NCI-H748 (cell line): ENCODE results near the gene PTPN3.

Source experiments
- DNase-seq: peaks from one replicate; lab custom pipeline; 2025; ENCODE audit not compliant: unreplicated experiment; lab: John Stamatoyannopoulos, UW

The PTPN3 gene

DNA sequence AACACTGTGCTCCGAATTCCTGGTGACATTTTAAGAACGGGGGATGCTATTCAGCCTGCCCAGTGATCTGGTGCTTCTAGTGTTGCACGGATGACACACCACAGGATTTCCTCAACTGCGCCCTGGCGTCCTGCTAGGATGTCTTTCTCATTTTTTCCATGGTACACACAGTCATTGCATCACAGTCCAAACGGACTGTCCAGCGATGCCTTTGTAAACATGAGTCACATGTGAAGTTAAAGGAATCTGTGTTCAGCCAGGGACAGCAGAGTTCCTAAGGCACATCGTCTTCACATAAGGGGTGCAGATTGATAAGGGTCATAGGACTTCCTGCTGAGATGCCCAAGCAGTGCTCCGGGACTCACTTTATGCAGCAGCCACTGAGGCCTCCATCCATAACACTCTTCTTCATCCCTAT is 9.3 kb upstream of the PTPN3 start:
- DNase-seq = no peak

DNA sequence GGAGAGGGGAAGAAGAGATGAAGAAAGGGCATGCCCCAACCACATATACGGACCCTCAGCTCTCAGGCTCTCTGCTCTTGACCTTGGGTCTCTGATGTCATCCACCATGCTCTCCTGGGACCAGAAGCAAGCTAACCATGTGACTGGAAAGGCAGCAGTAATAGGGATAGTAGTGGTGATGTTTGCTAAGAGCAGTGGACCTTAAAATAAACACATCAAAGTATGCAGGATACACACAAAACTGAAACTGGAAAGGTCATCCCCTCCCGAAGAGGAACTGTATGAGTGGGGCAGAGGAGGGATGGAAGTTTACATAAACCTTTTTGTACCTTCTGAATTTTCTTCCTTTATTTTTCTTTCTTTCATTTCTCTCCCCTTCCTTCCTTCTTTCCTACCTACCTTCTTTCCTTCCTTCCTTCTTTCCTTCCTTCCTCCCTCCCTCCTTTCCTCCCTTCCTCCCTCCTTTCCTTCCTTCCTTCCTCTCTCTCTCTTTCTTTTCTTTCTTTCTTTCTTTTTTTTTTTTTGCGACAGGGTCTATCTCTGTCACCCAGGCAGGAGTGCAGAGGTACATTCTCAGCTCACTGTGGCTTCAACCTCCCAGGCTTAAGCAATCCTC is 8.1 kb upstream of the PTPN3 start:
- peak; percentile 22 for DNase-seq

GRCh38 chr9:109504689-109505088 is 6.6 kb upstream of the PTPN3 start:
- peak; percentile 15 for DNase-seq

DNA sequence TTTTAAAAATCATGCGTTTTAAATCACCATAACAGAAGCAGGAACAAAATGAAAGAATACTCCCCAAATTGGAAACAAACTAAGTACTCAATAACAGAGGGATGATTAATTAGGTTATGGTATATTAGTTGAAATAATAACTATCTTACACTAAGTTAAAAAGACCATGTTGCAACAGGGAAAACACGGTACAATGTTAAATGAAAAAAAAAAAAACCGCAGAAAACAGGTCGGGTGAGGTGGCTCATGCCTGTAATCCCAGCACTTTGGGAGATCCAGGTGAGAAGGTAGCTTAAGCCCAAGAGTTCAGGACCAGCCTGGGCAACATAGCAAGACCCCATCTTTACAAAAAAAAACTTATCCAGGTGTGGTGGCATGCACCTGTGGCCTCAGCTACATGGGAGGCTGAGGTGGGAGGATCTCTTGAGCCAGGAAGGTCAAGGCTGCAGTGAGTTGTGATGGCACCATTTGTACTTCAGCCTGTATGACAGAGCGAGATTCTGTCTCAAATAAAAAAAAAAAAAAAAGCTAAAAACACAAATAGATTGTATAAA is 2.4 kb upstream of the PTPN3 start:
- DNase-seq = no peak

GRCh38 chr9:109499631-109500410 is 1.7 kb upstream of the PTPN3 start:
- no peak for DNase-seq

GRCh38 chr9:109499093-109499630 is 1.1 kb upstream of the PTPN3 start:
- no peak for DNase-seq

DNA sequence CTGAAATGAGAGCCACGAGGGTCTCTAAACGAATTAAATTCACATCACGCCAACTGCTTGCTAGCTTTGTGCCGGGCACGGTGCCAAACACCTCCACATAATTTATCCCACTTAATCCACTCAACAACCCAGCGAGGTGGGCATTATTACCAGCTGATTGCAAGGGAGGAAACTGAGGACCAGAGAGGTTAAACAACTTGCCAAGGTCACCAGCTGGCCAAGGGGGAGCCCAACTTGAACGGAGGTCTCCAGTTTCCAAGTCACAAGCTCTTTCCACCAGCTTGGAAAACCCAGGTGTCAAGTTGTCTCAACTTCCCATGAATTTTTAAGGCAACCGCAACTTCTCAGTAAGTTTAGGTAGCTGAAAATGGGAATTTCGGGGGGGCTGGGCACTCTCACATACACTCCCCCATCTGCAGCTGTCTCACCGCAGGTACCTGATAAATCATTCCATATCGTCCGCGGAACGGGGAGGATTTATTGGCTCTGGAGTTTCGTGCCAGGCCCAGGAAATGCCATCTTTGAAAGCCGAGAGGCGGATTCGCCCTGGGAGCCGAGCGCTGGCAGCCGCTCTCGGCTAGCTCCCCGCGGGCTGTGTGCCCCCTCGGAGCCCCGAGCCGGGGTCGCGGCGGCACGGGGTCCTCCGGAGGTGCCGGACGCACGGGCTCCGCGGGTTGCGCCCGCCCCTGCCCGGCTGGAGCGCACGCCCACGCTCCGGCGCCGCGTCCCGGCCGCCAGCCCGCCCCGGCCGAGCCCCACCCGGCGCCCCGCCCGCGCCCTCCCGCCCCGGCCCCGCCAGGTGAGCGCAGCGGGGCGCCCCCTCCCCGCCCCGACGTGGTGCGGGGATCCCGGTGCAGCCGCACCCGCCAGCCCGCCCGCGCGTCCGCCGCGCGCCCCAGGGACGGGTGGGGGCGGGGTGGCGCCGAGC is 617 bp downstream of the PTPN3 start:
- DNase-seq = peak; percentile 67

DNA sequence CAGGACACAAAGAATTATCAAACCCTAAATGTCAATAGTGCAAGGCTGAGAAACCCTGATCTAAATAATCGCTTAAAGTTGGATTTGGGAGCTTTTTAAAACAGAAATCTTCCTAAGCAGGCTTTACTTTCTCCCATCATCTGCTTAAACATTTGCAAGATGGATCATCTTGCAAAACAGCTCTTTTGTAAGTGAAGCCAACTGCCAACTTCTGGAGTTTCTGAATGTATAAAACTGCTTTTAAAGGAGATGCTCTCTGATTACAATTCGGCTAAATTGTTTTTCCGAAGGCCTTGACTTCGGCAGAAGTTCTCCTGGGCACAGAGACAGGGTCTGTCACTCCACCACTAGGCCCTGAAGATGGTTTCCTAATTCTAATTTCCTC is 1.3 kb downstream of the PTPN3 start:
- no peak for DNase-seq

DNA sequence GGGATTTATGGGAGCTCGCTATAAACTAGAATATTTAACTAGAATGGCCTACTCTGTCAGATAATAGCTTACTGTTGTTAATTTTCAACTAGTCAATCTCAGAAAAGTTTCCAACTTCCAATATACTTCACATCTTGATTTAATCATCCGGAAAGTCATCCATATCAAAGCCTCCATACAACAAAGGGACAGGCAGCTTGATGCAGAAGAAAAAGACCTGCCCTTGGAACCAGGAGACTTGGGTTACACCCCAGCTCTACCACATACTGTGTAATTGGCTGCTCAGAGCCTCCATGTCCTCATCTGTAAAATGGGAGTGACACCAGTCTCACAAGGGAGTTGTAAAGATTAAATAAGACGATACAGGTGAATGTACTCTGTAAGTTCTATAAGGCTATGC is 1.9 kb downstream of the PTPN3 start:
- DNase-seq = no peak

- no peak for DNase-seq
Measured at GRCh38 chr9:109493648-109494047, 4.5 kb downstream of the PTPN3 start.

DNA sequence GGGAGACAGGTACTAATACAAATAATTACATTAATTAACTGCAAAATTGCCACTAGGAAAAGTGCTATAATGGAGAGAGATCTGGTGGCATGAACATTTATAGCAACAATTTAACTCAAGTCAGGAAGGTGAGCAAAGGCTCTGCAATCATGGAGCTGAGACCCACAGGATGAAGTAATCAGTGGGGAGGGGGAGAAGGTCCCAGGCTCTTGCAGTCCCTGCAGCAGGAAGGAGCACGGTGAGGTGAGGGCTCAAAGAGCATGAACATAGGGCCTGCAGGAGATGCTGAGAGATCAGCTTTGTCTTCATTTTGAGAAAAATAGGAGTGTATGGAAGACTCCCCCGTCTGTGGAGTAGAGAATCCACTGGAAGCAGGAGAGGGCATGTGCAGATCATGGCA is 6.5 kb downstream of the PTPN3 start:
- no peak for DNase-seq

- DNase-seq = no peak
Measured at GRCh38 chr9:109488791-109489492, 9.2 kb downstream of the PTPN3 start.

DNA sequence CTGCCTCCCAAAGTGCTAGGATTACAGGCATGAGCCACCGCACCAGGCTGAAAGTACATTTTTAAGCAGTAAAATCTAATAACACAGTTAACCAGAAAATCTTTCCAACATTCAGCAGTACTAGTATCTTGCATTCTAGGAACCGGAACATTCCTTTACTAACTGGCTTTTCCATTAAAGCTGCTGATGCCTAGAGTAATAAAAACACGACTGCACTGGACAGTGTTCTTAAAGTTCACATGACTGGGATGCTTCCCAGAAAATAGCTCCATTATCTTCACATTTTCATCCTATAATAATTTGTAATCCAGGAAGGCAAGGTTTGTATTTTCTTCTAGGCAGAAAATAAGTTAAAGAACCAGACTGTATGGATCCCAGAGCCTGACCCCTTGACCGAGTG is 9.8 kb downstream of the PTPN3 start:
- DNase-seq = no peak

- DNase-seq = no peak
Measured at GRCh38 chr9:109487247-109487646, 10.9 kb downstream of the PTPN3 start.

DNA sequence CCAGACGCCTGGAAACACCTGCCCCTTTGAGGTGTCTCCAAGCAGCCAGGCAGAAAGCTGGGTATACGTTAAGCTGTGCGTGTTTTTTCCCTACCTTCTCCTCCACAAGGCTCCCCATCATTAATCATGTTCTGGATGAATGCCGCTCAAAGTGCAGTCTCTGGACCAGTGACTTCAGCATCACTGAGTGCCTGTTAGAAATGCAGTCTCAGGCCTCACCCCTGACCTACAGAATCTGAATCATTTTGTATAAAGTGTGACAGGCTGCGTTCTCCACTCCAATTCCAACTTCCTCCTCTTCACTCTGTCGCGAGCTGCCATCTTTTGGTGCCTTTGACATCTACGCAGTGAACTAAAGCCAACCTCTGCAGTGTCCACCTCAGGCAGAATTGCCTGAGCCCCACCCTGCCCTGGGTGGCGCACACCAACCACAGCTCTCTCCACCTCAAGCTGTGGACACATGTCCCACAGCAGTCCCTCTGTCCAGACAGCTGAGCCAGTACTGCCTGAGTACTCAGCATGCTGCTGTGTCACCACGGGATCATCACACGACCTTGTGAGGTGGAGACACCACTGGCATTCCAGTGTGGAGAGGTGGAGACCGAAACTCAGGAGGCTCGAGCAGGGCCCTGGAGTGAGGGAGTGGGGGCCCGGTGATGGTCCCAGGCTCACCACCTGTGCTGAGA is 14.2 kb downstream of the PTPN3 start:
- no peak for DNase-seq

DNA sequence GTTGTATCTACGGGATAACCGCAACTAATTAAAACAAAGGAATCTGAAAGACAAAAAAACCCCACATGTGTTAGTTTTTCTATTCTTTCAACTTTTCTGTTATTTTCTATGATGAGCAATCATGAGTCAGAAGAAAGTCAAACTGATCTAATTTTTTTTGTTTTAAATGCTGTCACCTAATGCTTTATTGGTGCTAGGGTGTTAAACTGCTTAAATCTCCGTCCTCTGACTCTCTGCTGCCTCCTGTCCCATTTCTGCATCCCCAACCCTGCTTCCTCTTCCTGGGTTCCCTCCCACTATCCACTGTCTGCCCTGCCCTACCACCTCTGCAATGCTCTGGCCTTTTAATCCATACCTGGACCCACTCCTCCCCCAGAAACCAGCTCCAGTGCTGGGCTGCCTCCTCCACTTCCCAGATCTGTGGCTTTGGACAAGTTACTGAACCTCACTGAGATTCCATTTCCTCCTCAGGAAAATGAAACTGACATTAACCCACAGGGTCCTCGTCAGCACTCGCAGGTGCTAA is 15.7 kb downstream of the PTPN3 start:
- DNase-seq = no peak

- no peak for DNase-seq
Measured at GRCh38 chr9:109481856-109482255, 16.3 kb downstream of the PTPN3 start.

DNA sequence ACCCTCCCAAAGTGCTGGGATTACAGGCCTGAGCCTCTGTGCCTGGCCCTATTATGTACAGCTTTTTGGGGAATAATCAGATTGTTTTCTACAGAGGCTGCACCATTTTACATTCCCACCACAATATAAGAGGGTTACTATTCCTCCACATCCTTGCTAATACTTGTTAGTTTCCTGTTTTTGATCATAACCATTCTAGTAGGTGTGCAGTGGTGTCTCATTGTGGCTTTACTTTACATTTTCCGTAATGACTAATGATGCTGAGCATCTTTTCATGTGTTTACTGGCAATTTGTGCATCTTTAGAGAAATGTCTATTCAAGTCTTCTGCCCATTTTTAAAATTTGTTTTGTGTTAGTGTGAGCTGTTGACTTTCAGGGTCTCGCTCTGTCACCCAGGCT is 18.3 kb downstream of the PTPN3 start:
- no peak for DNase-seq

DNA sequence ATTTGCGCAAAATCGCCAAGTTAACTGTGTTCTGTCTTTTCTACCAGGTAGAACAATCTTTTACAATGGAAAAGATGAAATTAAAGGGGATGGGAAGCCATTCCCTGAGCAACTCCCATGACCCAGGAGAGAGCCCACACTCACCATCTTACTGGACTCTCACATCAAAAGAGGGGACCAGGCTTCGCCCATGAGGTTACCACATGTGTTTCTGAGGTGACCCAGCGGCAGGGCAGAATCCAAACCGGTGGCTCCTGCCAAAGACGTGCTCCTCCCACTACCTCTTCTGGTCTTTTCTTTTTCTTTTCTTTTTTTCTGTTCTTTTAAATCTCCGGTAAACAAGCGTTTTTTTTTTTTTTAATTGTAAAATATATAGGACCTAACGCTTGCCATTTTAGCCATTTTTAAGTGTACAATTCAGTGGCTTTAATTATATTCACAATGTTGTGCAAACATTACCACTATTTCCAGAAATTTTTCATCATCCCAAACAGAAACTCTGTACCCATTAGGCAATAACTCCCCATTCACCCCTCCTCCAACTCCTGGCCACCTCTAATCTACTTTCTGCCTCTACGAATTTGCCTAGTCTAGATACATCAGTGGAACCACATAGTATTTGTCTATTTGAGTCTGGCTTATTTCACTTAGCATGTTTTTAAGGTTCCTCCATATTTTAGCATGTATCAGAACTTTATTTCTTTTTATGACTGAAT is 19.3 kb downstream of the PTPN3 start:
- no peak for DNase-seq
